ENCODE measurements around the gene WDR81. TPM values are rescaled to one million over a fixed set of nuclear protein-coding genes. Genes with fewer than 3 reads are reported as not detected.

The WDR81 gene
- total and polyA plus RNA-seq, 10 of the 15 experiments (the other 5 are each of a cell fraction or from before 2014, with no cell fraction given) = 0.13 to 22.4 (median 7.3) TPM; not detected in 1

DNA sequence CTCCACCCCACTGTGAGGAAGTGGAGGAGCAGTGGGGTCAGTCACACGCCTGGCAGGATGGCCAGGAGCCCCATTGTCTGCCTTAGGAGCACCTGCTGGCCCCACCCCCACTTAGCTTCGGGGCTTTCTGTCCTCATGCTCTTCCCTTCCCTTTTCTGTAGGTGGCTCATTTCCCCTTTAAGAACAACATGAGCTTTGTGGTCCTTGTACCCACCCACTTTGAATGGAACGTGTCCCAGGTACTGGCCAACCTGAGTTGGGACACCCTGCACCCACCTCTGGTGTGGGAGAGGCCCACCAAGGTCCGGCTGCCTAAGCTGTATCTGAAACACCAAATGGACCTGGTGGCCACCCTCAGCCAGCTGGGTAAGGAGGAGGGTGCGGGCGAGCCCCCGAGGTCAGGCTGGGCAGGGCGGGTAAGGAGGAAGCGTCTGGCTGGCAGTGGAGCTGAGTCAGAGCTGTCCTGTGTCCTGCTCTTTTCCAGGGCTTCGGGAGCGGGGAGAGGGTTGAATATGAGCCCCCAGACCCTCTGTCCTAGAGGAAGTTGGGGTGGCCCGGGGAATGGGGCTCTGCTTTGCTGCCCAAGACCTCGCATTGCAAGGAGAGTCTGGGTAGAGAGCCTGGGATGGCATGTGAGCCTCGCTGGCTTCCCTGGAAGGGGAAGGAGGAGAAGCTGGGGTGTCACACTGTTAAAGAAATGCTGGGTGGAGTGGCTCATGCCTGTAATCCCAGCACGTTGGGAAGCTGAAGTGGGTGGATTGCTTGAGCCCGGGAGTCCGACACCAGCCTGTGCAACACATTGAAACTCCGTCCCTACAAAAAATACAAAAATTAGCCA lies 28.1 kb downstream of the WDR81 start:
- CTCF ChIA-PET = interaction anchor here (0.9 to 1.8 kb wide), 10 partner anchors 9 to 665 kb away, joined by 3 to 7 read pairs (median 4); partner anchors contain the start of gene SERPINF1
- no peak for FAIRE-seq
- TF ChIP-seq BHLHE40 (IDR thresholded peaks at IDR 0.05; ENCODE audit: borderline replicate concordance in 1 of 2, low read depth in 2 of 2, low read length in 1 of 2) (peak; percentile 14 to 59; a peak in 1 of 4 replicates), IKZF2 (IDR thresholded peaks at IDR 0.05) (peak in 1 of 2 experiments; percentile 24; a peak in 2 of 4 replicates), IKZF1 (conservative IDR thresholded peaks at IDR 0.05) (0 out of 2 replicates have a peak, but pooled peaks have one; percentile 19), SPI1 (IDR thresholded peaks at IDR 0.05; ENCODE audit: borderline replicate concordance, insufficient read depth, low read depth, low read length) (peak; percentile 45; the same call in 1 of the 2 replicates), BRCA1 (IDR thresholded peaks at IDR 0.05; ENCODE audit: low read depth, low read length) (no peak), EZH2 (IDR thresholded peaks at IDR 0.05; ENCODE audit: borderline replicate concordance, control insufficient read depth, low read depth, low read length) (no peak), NR2F1 (conservative IDR thresholded peaks at IDR 0.05) (0 out of 2 replicates have a peak, but pooled peaks have one; percentile 15), MAX (IDR thresholded peaks at IDR 0.05; ENCODE audit: low read depth, low read length) (peak; percentile 48; the same call in 1 of the 2 replicates), ETV6 (conservative IDR thresholded peaks at IDR 0.05 in 1 of 2, IDR thresholded peaks at IDR 0.05 in 1 of 2; ENCODE audit: borderline replicate concordance in 1 of 2, low read depth in 1 of 2) (no peak), CTCF (IDR thresholded peaks at IDR 0.05 in 2 of 3, conservative IDR thresholded peaks at IDR 0.05 in 1 of 3; ENCODE audit: control insufficient read depth in 2 of 3, extremely low read depth in 1 of 3, insufficient read depth in 1 of 3, low read depth in 3 of 3, low read length in 3 of 3) (0 out of 6 replicates have a peak, but pooled peaks of 1 of the 3 experiments have one; percentile 11)
- TF ChIP-seq, protein P1, sequence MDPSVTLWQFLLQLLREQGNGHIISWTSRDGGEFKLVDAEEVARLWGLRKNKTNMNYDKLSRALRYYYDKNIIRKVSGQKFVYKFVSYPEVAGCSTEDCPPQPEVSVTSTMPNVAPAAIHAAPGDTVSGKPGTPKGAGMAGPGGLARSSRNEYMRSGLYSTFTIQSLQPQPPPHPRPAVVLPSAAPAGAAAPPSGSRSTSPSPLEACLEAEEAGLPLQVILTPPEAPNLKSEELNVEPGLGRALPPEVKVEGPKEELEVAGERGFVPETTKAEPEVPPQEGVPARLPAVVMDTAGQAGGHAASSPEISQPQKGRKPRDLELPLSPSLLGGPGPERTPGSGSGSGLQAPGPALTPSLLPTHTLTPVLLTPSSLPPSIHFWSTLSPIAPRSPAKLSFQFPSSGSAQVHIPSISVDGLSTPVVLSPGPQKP (IDR thresholded peaks at IDR 0.05; ENCODE audit: low read depth, low read length) = no peak
- TF ChIP-seq, protein P2, sequence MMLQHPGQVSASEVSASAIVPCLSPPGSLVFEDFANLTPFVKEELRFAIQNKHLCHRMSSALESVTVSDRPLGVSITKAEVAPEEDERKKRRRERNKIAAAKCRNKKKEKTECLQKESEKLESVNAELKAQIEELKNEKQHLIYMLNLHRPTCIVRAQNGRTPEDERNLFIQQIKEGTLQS (IDR thresholded peaks at IDR 0.05; ENCODE audit: borderline replicate concordance, extremely low read depth, low read depth, low read length) = no peak

More for the DNA sequence above, 28.1 kb downstream of the WDR81 start:
- BruUV-seq (replicated peaks) = no TSS peak
- DNase-seq (ENCODE audit: low read depth, low spot score) = no peak
- intact Hi-C loops (cut with micrococcal nuclease; ENCODE audit: unreplicated experiment) = no loop called here
- no peak overlapping the region for H3K4me2 ChIP-seq (ENCODE audit: control insufficient read depth, insufficient read depth)
- 47% methylated on average over 17 of the region's 18 CpGs for WGBS (ENCODE audit: insufficient coverage, insufficient replicate concordance, low lambda C conversion rate, missing lambda C conversion rate)
- no peaks in the 10 kb centered on the region for H3K9me3 ChIP-seq (replicated peaks; ENCODE audit: control insufficient read depth, insufficient read depth, low read length)
- no peaks in the 10 kb centered on the region for H4K20me1 ChIP-seq (ENCODE audit: control insufficient read depth, insufficient read depth)
- H3K4me1 ChIP-seq (ENCODE audit: control insufficient read depth, insufficient read depth, low read length) = no peaks in the 10 kb centered on the region
- H3K79me2 ChIP-seq (ENCODE audit: control insufficient read depth, insufficient read depth, low read length) = no peaks in the 10 kb centered on the region
- ChIA-PET RAD21 (ENCODE audit: unreplicated experiment) (interaction anchor here (0.7 to 1.7 kb wide), 7 partner anchors 9 to 111 kb away, joined by 3 to 8 read pairs (median 5); partner anchors contain the start of gene SERPINF1), SMC1A (ENCODE audit: uncharacterized antibody, unreplicated experiment) (interaction anchor here (1.3 to 1.9 kb wide), 4 partner anchors 10 to 36 kb away, joined by 3 to 11 read pairs (median 4); partner anchors contain the start of gene SERPINF1), POLR2A (interaction anchor here (0.5 to 1.3 kb wide), 3 partner anchors 16 to 87 kb away, joined by 4 to 10 read pairs (median 4); no protein-coding TSS in a partner anchor)
- no peak overlapping the region for H3K27ac ChIP-seq (ENCODE audit: control insufficient read depth, insufficient read depth)
- no peak overlapping the region for H2AFZ ChIP-seq (ENCODE audit: control insufficient read depth, low read depth, low read length)
- peak; percentile 71 for ATAC-seq
- no peaks in the 10 kb centered on the region for H3K36me3 ChIP-seq (ENCODE audit: control insufficient read depth in 2 of 2, insufficient read depth in 2 of 2, low read length in 1 of 2)
- H3K9ac ChIP-seq (ENCODE audit: control insufficient read depth, insufficient read depth, low read length) = no peak overlapping the region
- in situ Hi-C loops (cut with MboI) = no loop called here
- no peaks in the 10 kb centered on the region for H3K27me3 ChIP-seq (replicated peaks in 1 of 2; ENCODE audit: control insufficient read depth in 2 of 2, insufficient read depth in 2 of 2, low read length in 1 of 2)
- no peak overlapping the region for H3K4me3 ChIP-seq

All from GM12878 (cell line).